ENCODE measurements around the gene RPS4Y1. TPM values are rescaled to one million over a fixed set of nuclear protein-coding genes. Genes with fewer than 3 reads are reported as not detected.
"Not testable (repeated sequence)": the region's sequence is repeated elsewhere in the genome, so short reads cannot be mapped to it uniquely, and the experiment has no call there.

Gene RPS4Y1
- not detected for total RNA-seq

DNA sequence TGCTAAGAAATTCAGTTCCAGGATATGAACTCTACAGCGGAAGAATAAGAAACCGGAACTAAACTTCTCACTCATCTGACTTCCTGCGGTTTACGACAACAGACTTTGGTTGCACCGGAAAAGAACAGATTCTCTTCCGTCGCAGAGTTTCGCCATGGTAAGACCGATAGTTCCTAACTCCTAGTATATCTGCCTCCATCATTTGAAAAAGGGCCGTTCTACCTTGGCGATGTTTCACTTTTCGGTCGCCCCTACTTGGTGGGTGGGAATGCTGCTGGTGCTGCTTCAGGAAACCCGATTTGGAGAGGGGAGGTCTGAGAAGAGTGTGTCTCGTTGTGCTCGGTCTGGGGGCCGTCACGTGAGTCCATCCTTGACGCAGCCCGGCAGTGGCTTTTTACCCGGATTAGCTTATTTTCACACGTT, at the start of gene RPS4Y1:
TSS of gene RPS4Y1 (plus strand) at position 132 of the 423 bp plus-strand sequence. CDS start at position 155, 23 bp downstream.
- ATAC-seq = no peak

DNA sequence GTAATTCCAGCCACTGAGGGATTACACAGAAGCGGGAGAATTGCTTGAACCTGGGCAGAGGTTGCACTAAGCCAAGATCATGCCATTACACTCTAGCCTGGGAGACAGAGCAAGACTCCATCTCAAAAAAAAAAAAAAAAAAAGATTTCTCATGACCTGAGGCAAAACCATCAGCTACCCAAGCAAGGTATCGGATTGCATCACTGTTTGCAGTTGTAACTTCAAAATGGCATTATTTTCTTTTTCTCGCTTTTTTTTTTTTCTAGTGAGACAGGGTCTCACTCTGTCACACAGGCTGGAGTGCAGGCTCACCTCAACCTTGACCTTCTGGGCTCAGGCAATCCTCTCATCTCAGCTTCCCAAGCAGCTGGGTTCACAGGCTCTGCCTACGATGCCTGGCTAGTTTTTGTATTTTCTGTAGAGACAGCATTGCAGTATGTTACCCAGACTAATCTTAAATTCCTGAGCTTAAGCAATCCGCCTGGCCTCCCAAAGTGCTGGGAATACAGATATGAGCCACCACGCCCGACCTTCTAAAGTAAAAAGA, 44.4 kb upstream of the RPS4Y1 start:
- ATAC-seq = no peak

DNA sequence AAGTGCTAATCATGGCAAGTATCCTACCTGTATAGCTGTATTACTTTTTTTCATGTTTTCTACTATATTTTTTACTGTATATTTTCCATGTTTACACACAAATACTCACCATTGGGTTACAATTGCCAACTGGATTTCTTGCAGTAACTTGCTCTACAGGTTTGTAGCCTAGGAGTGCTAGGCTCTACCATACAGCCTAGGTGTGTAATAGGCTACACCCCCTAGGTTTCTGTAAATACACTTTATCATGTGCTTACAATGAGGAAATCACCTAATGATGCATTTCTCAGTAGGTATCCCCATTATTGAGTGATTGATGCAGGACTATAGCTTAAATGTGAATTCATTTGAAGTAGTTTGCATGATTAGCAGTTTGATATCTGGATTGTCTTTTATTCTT, 43.4 kb upstream of the RPS4Y1 start:
- ATAC-seq = no peak

- ATAC-seq = no peak
Observed at GRCh38 chrY:2800246-2800645, 41.2 kb upstream of the RPS4Y1 start.

DNA sequence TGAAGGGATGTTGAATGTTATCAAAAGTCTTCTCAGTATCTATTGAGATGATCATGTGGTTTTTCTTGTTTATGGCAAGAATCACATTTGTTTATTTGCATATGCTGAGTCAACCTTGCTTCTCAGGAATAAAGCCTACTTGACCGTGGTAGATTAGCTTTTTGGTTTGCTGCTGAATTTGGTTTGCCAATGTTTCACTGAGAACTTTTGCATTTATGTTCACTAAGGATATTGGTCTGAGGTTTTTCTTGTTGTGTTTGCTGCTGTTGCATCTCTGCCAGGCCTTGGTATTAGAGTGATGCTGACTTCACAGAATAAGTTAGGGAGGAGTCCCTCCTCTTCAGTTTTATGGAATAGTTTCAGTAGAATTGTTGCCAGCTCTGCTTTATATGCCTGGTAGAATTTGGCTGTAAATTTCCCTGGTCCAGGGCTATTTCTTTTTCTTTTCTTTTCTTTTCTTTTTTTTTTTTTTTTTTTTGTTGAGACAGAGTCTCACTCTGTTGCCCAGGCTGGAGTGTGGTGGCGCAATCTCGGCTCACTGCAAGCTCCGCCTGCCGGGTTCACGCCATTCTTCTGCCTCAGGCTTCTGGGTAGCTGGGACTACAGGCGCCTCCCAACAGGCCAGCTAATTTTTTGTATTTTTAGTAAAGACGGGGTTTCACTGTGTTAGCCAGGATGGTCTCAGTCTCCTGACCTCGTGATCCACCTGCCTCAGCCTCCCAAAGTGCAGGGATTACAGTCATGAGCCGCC, 24.1 kb upstream of the RPS4Y1 start:
- not testable (repeated sequence) for ATAC-seq

GRCh38 chrY:2824471-2824870, 16.9 kb upstream of the RPS4Y1 start:
- no peak for ATAC-seq

GRCh38 chrY:2828497-2828896, 12.9 kb upstream of the RPS4Y1 start:
- no peak for ATAC-seq

DNA sequence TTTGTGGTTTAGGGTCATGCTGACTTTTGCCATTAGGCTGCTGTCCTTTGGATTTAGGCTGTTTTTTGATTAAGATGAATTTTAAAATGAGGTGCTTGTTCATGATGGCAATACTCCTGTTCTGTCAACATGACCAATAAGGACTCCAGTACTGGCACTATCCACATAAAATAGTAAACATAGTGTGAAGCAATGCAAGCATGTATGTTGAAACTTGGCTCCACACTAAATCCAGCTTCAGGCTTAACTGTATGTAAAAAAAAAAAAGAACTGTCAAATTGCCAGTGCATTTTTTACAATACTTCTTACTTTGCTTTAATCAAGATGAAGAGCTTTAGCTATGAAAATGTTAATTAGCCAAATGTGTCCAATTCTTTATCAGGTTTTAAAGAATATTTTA, 6.2 kb upstream of the RPS4Y1 start:
- ATAC-seq = no peak

GRCh38 chrY:2837078-2837477, 4.3 kb upstream of the RPS4Y1 start:
- no peak for ATAC-seq

DNA sequence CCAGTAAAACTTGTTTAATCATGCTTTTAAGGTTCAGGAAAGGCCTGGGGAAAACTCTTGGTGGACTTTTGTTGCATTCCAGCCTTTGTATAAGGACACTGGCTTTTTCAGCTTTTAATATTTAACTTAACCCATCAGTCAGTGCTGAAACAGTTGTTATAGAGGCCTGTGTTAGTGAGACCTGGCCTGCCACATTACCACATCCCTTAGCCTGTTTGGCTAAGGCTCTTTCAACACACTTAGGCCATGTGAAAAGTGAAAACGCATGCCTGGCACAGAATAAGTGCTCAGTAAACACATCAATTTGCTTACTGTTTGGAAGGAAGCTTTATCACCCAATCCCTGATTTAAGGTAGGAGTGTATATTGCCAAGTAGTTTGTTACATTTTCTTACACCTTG, 3.5 kb upstream of the RPS4Y1 start:
- no peak for ATAC-seq

GRCh38 chrY:2846791-2847190, 5.4 kb downstream of the RPS4Y1 start:
- no peak for ATAC-seq

GRCh38 chrY:2848384-2848783, 7.0 kb downstream of the RPS4Y1 start:
- ATAC-seq = no peak

- no peak for ATAC-seq
Observed at GRCh38 chrY:2849368-2849767, 8.0 kb downstream of the RPS4Y1 start.

GRCh38 chrY:2854145-2854774, 12.9 kb downstream of the RPS4Y1 start:
- ATAC-seq = no peak

GRCh38 chrY:2857068-2857467, 15.7 kb downstream of the RPS4Y1 start:
- ATAC-seq = no peak

- ATAC-seq = no peak
Observed at GRCh38 chrY:2857686-2858085, 16.3 kb downstream of the RPS4Y1 start.

- no peak for ATAC-seq
Observed at GRCh38 chrY:2859782-2860181, 18.4 kb downstream of the RPS4Y1 start.

DNA sequence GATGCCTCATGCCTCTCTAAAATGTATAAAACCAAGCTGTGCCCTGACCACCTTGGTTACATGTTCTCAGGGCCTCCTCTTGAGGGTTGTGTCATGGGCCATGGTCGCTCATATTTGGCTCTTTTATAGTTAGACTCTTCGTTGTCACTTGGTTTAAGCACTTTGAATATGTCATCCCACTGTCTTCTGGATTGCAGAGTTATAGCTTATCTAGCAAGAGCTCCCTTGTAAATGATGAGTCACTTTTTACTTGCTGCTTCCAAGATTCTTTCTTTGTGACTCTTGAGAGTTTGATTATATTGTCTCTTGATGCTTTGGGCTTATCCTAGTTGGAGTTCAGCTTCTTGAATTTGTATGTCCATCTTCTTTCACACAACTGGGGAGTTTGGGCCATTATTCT, 19.1 kb downstream of the RPS4Y1 start:
- ATAC-seq = no peak

- no peak for ATAC-seq
Observed at GRCh38 chrY:2866581-2866980, 25.2 kb downstream of the RPS4Y1 start.

DNA sequence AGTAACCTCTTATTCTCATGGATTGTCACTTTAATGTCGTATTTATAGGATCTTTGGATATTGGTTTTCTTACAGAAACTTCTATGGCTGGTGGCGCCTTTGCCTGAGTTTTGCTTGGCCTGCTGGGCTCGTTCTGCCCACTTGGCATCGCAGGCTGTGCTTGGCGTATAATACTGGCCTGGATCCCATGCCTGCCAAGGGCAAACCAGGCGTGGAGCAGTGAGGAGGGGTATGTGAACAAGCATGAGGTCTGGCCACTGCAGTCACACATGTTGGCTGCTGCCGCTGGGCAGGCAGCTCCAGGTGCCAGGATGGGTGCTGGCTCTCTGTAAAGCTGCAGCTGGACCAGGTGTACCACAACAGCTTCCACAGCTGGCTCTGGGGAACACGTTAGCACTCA, 26.1 kb downstream of the RPS4Y1 start:
- ATAC-seq = no peak

GRCh38 chrY:2868035-2868607, 26.7 kb downstream of the RPS4Y1 start:
- no peak for ATAC-seq

DNA sequence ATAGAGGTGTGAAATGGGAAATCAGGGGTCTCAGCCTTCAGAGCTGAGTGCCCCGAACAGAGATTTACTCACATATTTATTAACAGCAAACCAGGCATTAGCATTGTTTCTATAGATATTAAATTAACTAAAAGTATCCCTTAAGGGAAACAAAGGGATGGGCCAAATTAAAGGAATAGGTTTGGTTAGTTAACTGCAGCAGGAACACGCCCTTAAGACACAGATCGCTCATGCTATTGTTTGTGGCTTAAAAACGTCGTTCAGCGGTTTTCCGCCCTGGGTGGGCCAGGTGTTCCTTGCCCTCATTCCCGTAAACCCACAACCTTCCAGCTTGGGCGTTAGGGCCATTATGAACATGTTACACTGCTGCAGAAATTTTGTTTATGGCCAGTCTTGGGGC, 30.8 kb downstream of the RPS4Y1 start:
- not testable (repeated sequence) for ATAC-seq

- no peak for ATAC-seq
Observed at GRCh38 chrY:2874211-2874610, 32.8 kb downstream of the RPS4Y1 start.

GRCh38 chrY:2883561-2883960, 42.2 kb downstream of the RPS4Y1 start:
- no peak for ATAC-seq
